Esophagus (tissue), 2 donors: ENCODE results near the gene SEC14L5. TPM values are rescaled to one million over a fixed set of nuclear protein-coding genes. Genes with fewer than 3 reads are reported as not detected.
"Not testable (repeated sequence)": the region's sequence is repeated elsewhere in the genome, so short reads cannot be mapped to it uniquely, and the experiment has no call there.

Experiments
- H3K27ac ChIP-seq, 2 donors: one replicate each; pipeline ENCODE4 v1.5.1; 2013; ENCODE audit warnings: low read depth in 2 of 2, mild to moderate bottlenecking in 2 of 2, inconsistent platforms in 1 of 2, low read length in 1 of 2, moderate library complexity in 1 of 2
- H3K27me3 ChIP-seq, 2 donors: one replicate each; pipeline ENCODE4 v1.6.1; 2013; ENCODE audit warnings: low read length in 2 of 2, control low read depth in 1 of 2, mild to moderate bottlenecking in 1 of 2; ENCODE audit not compliant: insufficient read depth in 2 of 2, control insufficient read depth in 1 of 2
- H3K36me3 ChIP-seq, 2 donors: one replicate each; pipeline ENCODE4 v1.6.1; 2013; ENCODE audit warnings: low read length in 1 of 2; ENCODE audit not compliant: control insufficient read depth in 2 of 2, insufficient read depth in 2 of 2
- H3K4me1 ChIP-seq, 2 donors: one replicate each; pipeline ENCODE4 v1.6.1; 2013; ENCODE audit warnings: low read length in 1 of 2; ENCODE audit not compliant: control insufficient read depth in 2 of 2, insufficient read depth in 2 of 2
- H3K4me3 ChIP-seq, 2 donors: one replicate each; pipeline ENCODE4 v1.5.1; 2013; ENCODE audit warnings: low read length in 2 of 2, mild to moderate bottlenecking in 2 of 2, low read depth in 1 of 2, moderate library complexity in 1 of 2
- H3K9me3 ChIP-seq, 2 donors: one replicate each; pipeline ENCODE4 v1.6.1; 2013; ENCODE audit warnings: mild to moderate bottlenecking in 2 of 2, low read depth in 1 of 2, low read length in 1 of 2, moderate library complexity in 1 of 2; ENCODE audit not compliant: control insufficient read depth in 2 of 2, insufficient read depth in 1 of 2
- WGBS, 2 donors: extraction: QIAGEN DNeasy Blood & Tissue Kit; methylation state at CpG; one replicate each; pipeline ENCODE4 v1.1.7; 2013; 5-methylcytosine and 5-hydroxymethylcytosine counted together
- polyA plus RNA-seq, 2 donors: library from polyadenylated mRNA; stranded (reverse); fragments of 200-250 nt; gene quantifications; one replicate each; pipeline ENCODE4 v1.2.3, GENCODE V29; 2013
- donor health status: healthy with polysubstance abuse.
- donor health status: Bipolar disorder and iron deficiency.

The SEC14L5 gene
- polyA plus RNA-seq, 2 donors: 0.19 to 0.49 TPM

- peak overlapping the region; percentile 35 to 43 for H3K4me3 ChIP-seq
- no peak overlapping the region for H3K27ac ChIP-seq
- no peaks in the 10 kb centered on the region for H3K36me3 ChIP-seq
- H3K27me3 ChIP-seq: no peaks in the 10 kb centered on the region
- WGBS, 2 donors: 33 to 37% methylated on average over 29 of the region's 29 CpGs
- H3K9me3 ChIP-seq: no peaks in the 10 kb centered on the region
- peaks cover 3 to 8% of the 10 kb centered on the region in 2 donors for H3K4me1 ChIP-seq
These were observed 644 bp downstream of the SEC14L5 start for GRCh38 chr16:4958510-4959438.

GRCh38 chr16:4960579-4960978 is 2.4 kb downstream of the SEC14L5 start:
- no peak overlapping the region for H3K27ac ChIP-seq
- H3K36me3 ChIP-seq: no peaks in the 10 kb centered on the region
- H3K9me3 ChIP-seq: no peaks in the 10 kb centered on the region
- peaks cover 3 to 8% of the 10 kb centered on the region in 2 donors for H3K4me1 ChIP-seq
- WGBS, 2 donors: 73 to 75% methylated on average over 6 of the region's 6 CpGs
- H3K4me3 ChIP-seq: no peak overlapping the region
- no peaks in the 10 kb centered on the region for H3K27me3 ChIP-seq

- Histone ChIP-seq H3K36me3 (no peaks in the 10 kb centered on the region), H3K27me3 (no peaks in the 10 kb centered on the region), H3K4me3 (no peak overlapping the region), H3K4me1 (peaks cover 3 to 8% of the 10 kb centered on the region in 2 donors), H3K27ac (no peak overlapping the region), H3K9me3 (no peaks in the 10 kb centered on the region)
- 51 to 70% methylated on average over 7 of the region's 7 CpGs for WGBS, 2 donors
These were observed 4.6 kb downstream of the SEC14L5 start for GRCh38 chr16:4962716-4963115.

- H3K4me3 ChIP-seq, H3K36me3 ChIP-seq, H3K27ac ChIP-seq, H3K4me1 ChIP-seq, H3K27me3 ChIP-seq, H3K9me3 ChIP-seq: not testable (repeated sequence)
- 68 to 76% methylated on average over 7 of the region's 7 CpGs for WGBS, 2 donors
These were observed 5.4 kb downstream of the SEC14L5 start for GRCh38 chr16:4963527-4963926.

GRCh38 chr16:4966736-4967453 is 8.8 kb downstream of the SEC14L5 start:
- 77 to 83% methylated on average over 10 of the region's 10 CpGs for WGBS, 2 donors
- no peaks in the 10 kb centered on the region for H3K36me3 ChIP-seq
- H3K4me1 ChIP-seq: no peaks in the 10 kb centered on the region

GRCh38 chr16:4968278-4968677 is 10.1 kb downstream of the SEC14L5 start:
- H3K27ac ChIP-seq, H3K4me1 ChIP-seq, H3K27me3 ChIP-seq, H3K36me3 ChIP-seq, H3K9me3 ChIP-seq, H3K4me3 ChIP-seq: not testable (repeated sequence)
- 84 to 95% methylated on average over 12 of the region's 12 CpGs for WGBS, 2 donors

More at GRCh38 chr16:4966736-4967453, 8.8 kb downstream of the SEC14L5 start:
- no peaks in the 10 kb centered on the region for H3K27me3 ChIP-seq
- H3K4me3 ChIP-seq: no peak overlapping the region
- no peaks in the 10 kb centered on the region for H3K9me3 ChIP-seq
- no peak overlapping the region for H3K27ac ChIP-seq

- no peak overlapping the region for H3K27ac ChIP-seq
- 79 to 84% methylated on average over 13 of the region's 13 CpGs for WGBS, 2 donors
- H3K9me3 ChIP-seq: peaks cover 0 to 2% of the 10 kb centered on the region in 2 donors
- H3K27me3 ChIP-seq: no peaks in the 10 kb centered on the region
- no peaks in the 10 kb centered on the region for H3K4me1 ChIP-seq
- H3K36me3 ChIP-seq: no peaks in the 10 kb centered on the region
- no peak overlapping the region for H3K4me3 ChIP-seq
These were observed 10.9 kb downstream of the SEC14L5 start for GRCh38 chr16:4968879-4969483.

- Histone ChIP-seq H3K27me3 (no peaks in the 10 kb centered on the region), H3K36me3 (no peaks in the 10 kb centered on the region), H3K4me3 (no peak overlapping the region), H3K4me1 (no peaks in the 10 kb centered on the region), H3K27ac (no peak overlapping the region), H3K9me3 (peaks cover 0 to 2% of the 10 kb centered on the region in 2 donors)
- WGBS, 2 donors: 57% methylated on average over 3 of the region's 3 CpGs
These were observed 11.9 kb downstream of the SEC14L5 start for GRCh38 chr16:4970010-4970409.

GRCh38 chr16:4972938-4973587 is 14.9 kb downstream of the SEC14L5 start:
- no peaks in the 10 kb centered on the region for H3K36me3 ChIP-seq
- no peaks in the 10 kb centered on the region for H3K27me3 ChIP-seq
- no peak overlapping the region for H3K27ac ChIP-seq
- WGBS, 2 donors: 42 to 51% methylated on average over 8 of the region's 8 CpGs
- no peaks in the 10 kb centered on the region for H3K4me1 ChIP-seq
- no peak overlapping the region for H3K4me3 ChIP-seq
- peaks cover 0 to 2% of the 10 kb centered on the region in 2 donors for H3K9me3 ChIP-seq
